ENCODE results near the gene RPS14. TPM values are rescaled to one million over a fixed set of nuclear protein-coding genes. Genes with fewer than 3 reads are reported as not detected.
A peak's percentile ranks its signal among the peaks of the same experiment; 100 is the strongest.

Gene RPS14
- total and polyA plus RNA-seq, 10 of the 15 experiments (the other 5 are each of a cell fraction or from before 2014, with no cell fraction given) = 2,295 to 4,047 (median 2,787) TPM

GRCh38 chr5:150396267-150396666, 53.3 kb downstream of the RPS14 start:
- H3K27me3 ChIP-seq (replicated peaks in 1 of 2; ENCODE audit: control insufficient read depth in 2 of 2, insufficient read depth in 2 of 2, low read length in 1 of 2) = no peaks in the 10 kb centered on the region
- SMC1A ChIA-PET (ENCODE audit: uncharacterized antibody, unreplicated experiment) = interaction anchor here (0.8 to 8.1 kb wide), 3 partner anchors 9 to 38 kb away, joined by 3 to 127 read pairs (median 4); no protein-coding TSS in a partner anchor

GRCh38 chr5:150395688-150395975, 53.9 kb downstream of the RPS14 start:
- H3K27ac ChIP-seq (ENCODE audit: control insufficient read depth, insufficient read depth) = no peak overlapping the region
- no TSS peak for BruUV-seq (replicated peaks)
- peaks cover 10% of the 10 kb centered on the region for H3K4me1 ChIP-seq (ENCODE audit: control insufficient read depth, insufficient read depth, low read length)
- CTCF ChIA-PET = interaction anchor here (0.6 to 14.0 kb wide), 3 partner anchors 9 to 1354 kb away, joined by 3 to 274 read pairs (median 5); no protein-coding TSS in a partner anchor
- H3K9ac ChIP-seq (ENCODE audit: control insufficient read depth, insufficient read depth, low read length) = no peak overlapping the region
- no peak for FAIRE-seq
- peaks cover 3% of the 10 kb centered on the region; the same call in 1 of the 2 replicates for H4K20me1 ChIP-seq (ENCODE audit: control insufficient read depth, insufficient read depth)
- H3K79me2 ChIP-seq (ENCODE audit: control insufficient read depth, insufficient read depth, low read length) = no peaks in the 10 kb centered on the region
- H3K36me3 ChIP-seq (ENCODE audit: control insufficient read depth in 2 of 2, insufficient read depth in 2 of 2, low read length in 1 of 2) = peaks cover 33 to 44% of the 10 kb centered on the region in 2 experiments
- no peak overlapping the region for H2AFZ ChIP-seq (ENCODE audit: control insufficient read depth, low read depth, low read length)
- RAD21 ChIA-PET (ENCODE audit: unreplicated experiment) = interaction anchor here (8.6 kb wide), 1 partner anchor 38 kb away, joined by 115 read pairs; no protein-coding TSS in a partner anchor
- WGBS (ENCODE audit: insufficient coverage, insufficient replicate concordance, low lambda C conversion rate, missing lambda C conversion rate) = 100% methylated on average over 2 of the region's 2 CpGs
- DNase-seq (ENCODE audit: low read depth, low spot score) = no peak
- POLR2A ChIA-PET = interaction anchor here (0.6 kb wide), 1 partner anchor 14 kb away, joined by 3 read pairs; no protein-coding TSS in a partner anchor
- H3K4me3 ChIP-seq = no peak overlapping the region
- no peaks in the 10 kb centered on the region for H3K9me3 ChIP-seq (replicated peaks; ENCODE audit: control insufficient read depth, insufficient read depth, low read length)
- H3K27me3 ChIP-seq (replicated peaks in 1 of 2; ENCODE audit: control insufficient read depth in 2 of 2, insufficient read depth in 2 of 2, low read length in 1 of 2) = no peaks in the 10 kb centered on the region
- SMC1A ChIA-PET (ENCODE audit: uncharacterized antibody, unreplicated experiment) = interaction anchor here (0.8 to 8.1 kb wide), 3 partner anchors 9 to 38 kb away, joined by 3 to 127 read pairs (median 4); no protein-coding TSS in a partner anchor
- intact Hi-C loops (cut with micrococcal nuclease; ENCODE audit: unreplicated experiment) = no loop called here
- in situ Hi-C loops (cut with MboI) = no loop called here
- no peak for ATAC-seq
- H3K4me2 ChIP-seq (ENCODE audit: control insufficient read depth, insufficient read depth) = no peak overlapping the region
- TF ChIP-seq ASH2L (IDR thresholded peaks at IDR 0.05; ENCODE audit: borderline replicate concordance, low read depth) (no peak), MEF2A (IDR thresholded peaks at IDR 0.05; ENCODE audit: insufficient read depth, low read depth, low read length) (no peak), REST (IDR thresholded peaks at IDR 0.05; ENCODE audit: low read depth, low read length) (no peak), NRF1 (conservative IDR thresholded peaks at IDR 0.05; ENCODE audit: low read depth, low read length) (no peak), SMC3 (IDR thresholded peaks at IDR 0.05; ENCODE audit: borderline replicate concordance, low read length) (no peak), HCFC1 (IDR thresholded peaks at IDR 0.05; ENCODE audit: low read length) (no peak), E2F4 (IDR thresholded peaks at IDR 0.05; ENCODE audit: low read depth, low read length) (no peak), EZH2 (IDR thresholded peaks at IDR 0.05; ENCODE audit: borderline replicate concordance, control insufficient read depth, low read depth, low read length) (no peak), TBL1XR1 (IDR thresholded peaks at IDR 0.05; ENCODE audit: low read depth, low read length) (no peak), NFIC (IDR thresholded peaks at IDR 0.05; ENCODE audit: low read depth, low read length) (no peak), CBX5 (IDR thresholded peaks at IDR 0.05; ENCODE audit: low read depth) (no peak)

More at GRCh38 chr5:150396267-150396666, 53.3 kb downstream of the RPS14 start:
- H3K79me2 ChIP-seq (ENCODE audit: control insufficient read depth, insufficient read depth, low read length) = no peaks in the 10 kb centered on the region
- peaks cover 10% of the 10 kb centered on the region for H3K4me1 ChIP-seq (ENCODE audit: control insufficient read depth, insufficient read depth, low read length)
- peaks cover 30 to 41% of the 10 kb centered on the region in 2 experiments for H3K36me3 ChIP-seq (ENCODE audit: control insufficient read depth in 2 of 2, insufficient read depth in 2 of 2, low read length in 1 of 2)
- DNase-seq (ENCODE audit: low read depth, low spot score) (no peak), ATAC-seq (no peak), FAIRE-seq (no peak)
- no peak overlapping the region for H2AFZ ChIP-seq (ENCODE audit: control insufficient read depth, low read depth, low read length)
- H3K9me3 ChIP-seq (replicated peaks; ENCODE audit: control insufficient read depth, insufficient read depth, low read length) = no peaks in the 10 kb centered on the region
- WGBS (ENCODE audit: insufficient coverage, insufficient replicate concordance, low lambda C conversion rate, missing lambda C conversion rate) = 97% methylated on average over 7 of the region's 7 CpGs
- RAD21 ChIA-PET (ENCODE audit: unreplicated experiment) = interaction anchor here (0.9 to 8.6 kb wide), 3 partner anchors 10 to 38 kb away, joined by 3 to 115 read pairs (median 30); partner anchors contain the start of gene CD74
- CTCF ChIA-PET = interaction anchor here (1.4 to 14.0 kb wide), 3 partner anchors 9 to 51 kb away, joined by 5 to 274 read pairs (median 17); no protein-coding TSS in a partner anchor
- intact Hi-C loops (cut with micrococcal nuclease; ENCODE audit: unreplicated experiment) (no loop called here), in situ Hi-C loops (cut with MboI) (no loop called here)
- TF ChIP-seq POLR2A (IDR thresholded peaks at IDR 0.05; ENCODE audit: low read depth, low read length) (peak; percentile 60; the same call in 1 of the 2 replicates), ZNF622 (IDR thresholded peaks at IDR 0.05) (no peak), NRF1 (conservative IDR thresholded peaks at IDR 0.05; ENCODE audit: low read depth, low read length) (no peak), LARP7 (IDR thresholded peaks at IDR 0.05) (no peak), CHD4 (IDR thresholded peaks at IDR 0.05) (no peak), POLR2AphosphoS5 (IDR thresholded peaks at IDR 0.05; ENCODE audit: low read length) (0 out of 2 replicates have a peak, but pooled peaks have one; percentile 2)
- no peak overlapping the region for H3K4me3 ChIP-seq
- H3K27ac ChIP-seq (ENCODE audit: control insufficient read depth, insufficient read depth) = no peak overlapping the region
- POLR2A ChIA-PET = no interaction called here
- H4K20me1 ChIP-seq (ENCODE audit: control insufficient read depth, insufficient read depth) = peaks cover 4% of the 10 kb centered on the region
- no peak overlapping the region for H3K4me2 ChIP-seq (ENCODE audit: control insufficient read depth, insufficient read depth)
- no peak overlapping the region for H3K9ac ChIP-seq (ENCODE audit: control insufficient read depth, insufficient read depth, low read length)
- BruUV-seq (replicated peaks) = no TSS peak

Measured in GM12878 (cell line).